Stimulated activated CD4-positive, alpha-beta T cell treated with anti-CD3 and anti-CD28 coated beads, Interleukin-1b, Interleukin-23, amount 100 ng/mL, for 1 hour (primary cell): ENCODE measurements around the gene PITX2.

Source experiments
- DNase-seq, 2 donors: peaks; one replicate each; pipeline ENCODE4 v3.0.0-alpha.2; 2020; ENCODE audit warnings: low read depth in 2 of 2

Gene PITX2

GRCh38 chr4:110623718-110624397 lies 981 bp upstream of the PITX2 start:
- DNase-seq = no peak

- DNase-seq = no peak
These were observed 782 bp downstream of the PITX2 start for GRCh38 chr4:110621839-110622751.

DNA sequence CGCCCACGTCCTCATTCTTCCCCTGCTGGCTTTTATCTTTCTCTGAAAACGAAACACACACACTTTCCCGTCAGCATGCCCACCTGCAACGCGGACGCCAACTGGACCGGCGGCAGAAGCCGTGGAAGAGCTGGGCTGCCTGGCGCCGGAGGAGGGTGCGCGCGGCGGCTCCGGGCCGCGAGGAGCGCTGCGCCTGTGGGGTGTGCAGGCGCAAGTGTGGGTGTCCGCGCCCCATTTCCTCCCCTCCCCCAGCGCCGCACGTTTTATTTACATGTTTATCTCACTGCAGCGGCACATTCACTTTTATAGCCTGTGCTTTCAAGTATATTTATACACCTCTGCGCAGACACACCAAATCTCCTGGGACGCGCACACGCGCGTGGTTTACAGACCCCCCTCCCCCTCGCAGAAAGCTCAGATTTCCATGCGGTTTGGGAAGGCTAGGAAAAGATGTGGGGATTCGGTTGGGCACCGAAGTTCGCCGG lies 1.5 kb downstream of the PITX2 start:
- DNase-seq = no peak

DNA sequence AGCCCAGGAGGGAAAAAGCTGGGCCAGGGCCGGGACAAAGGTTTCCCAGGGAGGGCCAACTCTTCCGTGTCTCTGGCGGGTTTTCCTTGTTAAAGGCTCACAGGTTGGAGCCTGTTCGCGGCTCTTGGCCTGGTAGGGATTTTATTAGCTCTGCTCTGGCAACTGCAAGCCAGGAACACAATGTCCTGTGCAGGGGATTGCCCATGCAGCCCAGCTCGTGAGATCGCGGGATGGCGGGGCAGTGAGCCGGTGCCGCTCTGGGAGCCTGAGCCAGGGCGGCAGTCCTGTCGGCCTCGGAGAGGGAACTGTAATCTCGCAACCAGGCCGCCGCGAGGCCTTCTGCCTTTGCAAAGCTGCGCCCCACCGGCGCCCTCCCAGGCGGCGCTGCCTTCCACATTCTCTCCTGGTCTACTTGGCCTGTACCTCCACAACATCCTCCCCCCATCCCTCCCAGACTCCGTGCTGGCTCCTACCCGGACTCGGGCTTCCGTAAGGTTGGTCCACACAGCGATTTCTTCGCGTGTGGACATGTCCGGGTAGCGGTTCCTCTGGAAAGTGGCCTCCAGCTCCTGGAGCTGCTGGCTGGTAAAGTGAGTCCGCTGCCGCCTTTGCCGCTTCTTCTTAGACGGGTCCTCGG lies 2.1 kb downstream of the PITX2 start:
- no peak for DNase-seq

GRCh38 chr4:110620322-110620690 lies 2.6 kb downstream of the PITX2 start:
- DNase-seq = no peak

GRCh38 chr4:110619463-110620247 lies 3.2 kb downstream of the PITX2 start:
- no peak for DNase-seq

- no peak for DNase-seq
These were observed 4.1 kb downstream of the PITX2 start for GRCh38 chr4:110618581-110619462.

DNA sequence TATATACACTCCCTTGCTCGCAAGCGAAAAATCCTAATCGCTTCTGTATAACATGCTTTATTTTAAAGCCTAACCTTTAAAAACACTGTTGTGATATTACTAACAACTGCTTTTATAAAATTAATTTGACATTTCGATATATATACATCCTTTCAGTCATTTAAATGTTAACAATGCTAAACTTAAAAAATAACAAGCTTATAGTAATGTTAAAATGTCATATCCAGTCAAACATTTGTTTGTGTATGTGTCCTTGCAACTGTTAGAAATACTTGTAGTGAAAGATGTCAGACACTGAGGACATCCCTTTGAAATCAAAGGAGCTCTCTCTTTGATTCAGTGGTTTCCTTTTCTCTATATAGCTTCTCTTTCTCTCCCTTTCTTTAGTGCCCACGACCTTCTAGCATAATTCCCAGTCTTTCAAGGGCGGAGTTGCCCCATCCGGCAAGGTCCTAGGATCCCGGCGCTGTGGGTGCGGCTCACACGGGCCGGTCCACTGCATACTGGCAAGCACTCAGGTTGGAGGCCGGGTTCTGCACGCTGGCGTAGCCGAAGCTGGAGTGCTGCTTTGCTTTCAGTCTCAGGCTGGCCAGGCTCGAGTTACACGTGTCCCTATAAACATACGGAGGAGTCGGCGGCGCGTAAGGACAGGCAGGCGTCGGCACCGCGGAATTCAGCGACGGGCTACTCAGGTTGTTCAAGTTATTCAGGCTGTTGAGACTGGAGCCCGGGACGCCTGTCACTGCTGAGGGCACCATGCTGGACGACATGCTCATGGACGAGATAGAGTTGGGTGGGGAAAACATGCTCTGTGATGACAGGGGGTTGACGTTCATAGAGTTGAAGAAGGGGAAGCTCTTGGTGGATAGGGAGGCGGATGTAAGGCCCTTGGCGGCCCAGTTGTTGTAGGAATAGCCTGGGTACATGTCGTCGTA lies 5.0 kb downstream of the PITX2 start:
- DNase-seq = no peak

DNA sequence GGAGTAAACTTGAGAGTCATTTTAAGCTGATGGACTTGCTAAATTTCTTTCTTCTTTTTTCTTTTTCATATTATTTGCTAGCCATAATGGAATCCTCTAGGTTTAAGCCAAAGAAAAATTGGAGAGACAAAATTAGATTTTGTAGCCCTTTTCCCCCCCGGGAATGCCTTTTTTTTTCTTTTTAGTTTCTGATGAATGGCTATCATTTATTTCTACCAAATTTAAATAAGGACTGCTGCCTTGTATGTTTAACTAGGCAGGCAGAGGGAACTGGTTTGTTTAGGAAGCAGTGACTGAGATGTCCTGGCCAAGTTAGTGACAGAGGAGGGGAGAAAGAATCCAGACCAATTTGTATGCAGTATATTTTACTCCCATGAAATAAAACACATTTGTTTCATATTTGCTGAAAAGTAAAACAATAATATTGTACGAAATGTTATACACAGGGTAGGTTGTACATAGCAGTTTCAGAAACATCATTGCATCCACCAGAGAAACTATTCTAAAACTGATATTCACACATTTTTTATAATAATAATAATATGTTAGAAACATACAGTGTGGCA lies 5.7 kb downstream of the PITX2 start:
- DNase-seq = no peak

DNA sequence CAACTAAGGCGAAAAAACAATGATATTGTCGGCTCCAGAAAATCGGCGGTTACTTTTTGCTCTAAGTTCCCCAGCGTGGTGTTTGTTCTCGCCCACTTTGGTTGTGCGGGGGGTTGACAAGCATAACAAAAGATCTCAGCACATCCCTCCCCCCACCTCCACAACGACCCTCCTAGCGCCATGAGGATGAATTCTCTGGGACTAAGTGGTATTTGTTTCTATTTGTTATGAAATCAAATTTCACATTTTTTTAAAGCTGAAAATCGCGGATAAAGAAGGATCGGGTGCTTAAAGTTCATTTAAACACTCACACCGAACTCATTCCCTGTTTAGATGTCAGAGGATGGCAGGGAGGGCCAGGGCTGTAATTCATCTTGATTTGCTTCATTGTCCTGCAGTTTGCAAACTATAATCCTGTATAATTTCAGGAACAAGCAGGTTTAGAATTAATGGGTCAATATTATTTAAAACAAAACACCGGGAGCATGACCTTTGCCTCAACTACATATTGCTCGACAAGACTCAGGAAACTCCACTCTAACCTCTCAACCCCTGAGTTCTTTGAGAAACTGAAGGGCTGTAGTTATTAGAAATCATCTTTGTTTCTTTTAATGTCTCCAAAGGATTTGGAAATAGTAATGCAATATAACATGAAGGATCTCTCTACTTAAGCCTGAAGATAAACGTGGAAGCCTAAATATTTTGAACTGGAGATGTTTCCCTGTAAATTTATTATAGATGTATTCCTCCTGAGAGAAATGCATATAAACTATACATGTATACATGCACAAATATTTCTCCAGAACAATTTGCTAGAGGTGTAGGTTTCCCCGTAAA lies 6.4 kb downstream of the PITX2 start:
- DNase-seq = no peak

GRCh38 chr4:110615353-110616237 lies 7.3 kb downstream of the PITX2 start:
- no peak for DNase-seq

GRCh38 chr4:110614976-110615352 lies 7.9 kb downstream of the PITX2 start:
- DNase-seq = no peak

DNA sequence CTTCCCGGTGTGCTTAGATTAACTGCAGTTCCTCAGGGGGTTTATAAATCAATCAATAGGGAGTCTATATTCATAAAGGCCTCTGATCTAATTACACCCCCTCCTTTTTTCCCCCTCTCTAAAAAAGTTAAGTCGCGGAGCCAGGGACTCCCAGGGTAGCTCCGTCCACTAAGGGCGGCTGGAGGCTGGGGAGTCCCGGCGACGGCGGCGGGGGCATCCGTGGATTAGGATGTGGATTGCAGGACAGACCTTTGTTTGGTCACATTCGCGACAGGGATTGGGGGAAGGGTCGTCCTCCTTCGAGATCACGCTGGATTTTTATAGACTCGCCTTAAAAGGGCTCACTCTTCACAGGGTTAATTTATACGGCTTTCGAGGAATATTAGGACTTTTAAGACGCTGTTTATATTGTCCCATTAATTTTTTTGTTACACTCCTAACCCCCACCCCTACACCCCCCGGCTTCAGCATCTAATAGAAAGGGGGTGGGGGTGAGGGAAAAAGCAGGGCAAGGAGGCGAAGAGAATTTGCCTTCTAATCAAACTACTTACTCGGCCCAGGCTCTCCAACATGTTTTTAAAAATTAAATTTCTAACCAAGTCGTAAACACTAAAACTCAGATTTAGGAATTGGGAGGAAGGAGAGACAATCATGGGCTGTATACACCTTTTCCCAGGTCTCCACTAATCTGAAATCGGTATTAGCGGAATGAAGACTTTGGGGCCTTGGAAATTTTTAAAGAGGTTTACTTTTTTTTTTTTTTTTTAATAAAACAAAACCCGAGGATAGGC lies 8.5 kb downstream of the PITX2 start:
- no peak for DNase-seq

DNA sequence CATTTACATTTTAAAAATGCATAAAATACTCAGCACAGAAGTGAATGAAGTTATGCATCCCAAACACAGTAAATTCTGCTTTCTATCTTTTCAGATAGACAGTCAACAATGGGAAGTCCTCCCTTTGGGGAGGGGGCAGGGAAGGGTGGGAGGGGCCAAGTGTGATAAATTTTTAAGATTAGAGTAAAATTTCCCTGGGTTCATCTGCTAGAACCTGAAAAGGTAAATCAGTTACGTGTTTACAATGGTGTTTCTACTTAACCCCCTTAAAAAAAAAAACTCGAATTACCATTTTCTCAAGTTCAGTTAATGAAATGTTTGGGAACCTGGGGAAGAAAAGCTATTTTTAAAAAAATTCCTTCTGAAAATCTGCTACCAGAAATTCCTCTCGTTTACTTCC lies 9.1 kb downstream of the PITX2 start:
- no peak for DNase-seq

DNA sequence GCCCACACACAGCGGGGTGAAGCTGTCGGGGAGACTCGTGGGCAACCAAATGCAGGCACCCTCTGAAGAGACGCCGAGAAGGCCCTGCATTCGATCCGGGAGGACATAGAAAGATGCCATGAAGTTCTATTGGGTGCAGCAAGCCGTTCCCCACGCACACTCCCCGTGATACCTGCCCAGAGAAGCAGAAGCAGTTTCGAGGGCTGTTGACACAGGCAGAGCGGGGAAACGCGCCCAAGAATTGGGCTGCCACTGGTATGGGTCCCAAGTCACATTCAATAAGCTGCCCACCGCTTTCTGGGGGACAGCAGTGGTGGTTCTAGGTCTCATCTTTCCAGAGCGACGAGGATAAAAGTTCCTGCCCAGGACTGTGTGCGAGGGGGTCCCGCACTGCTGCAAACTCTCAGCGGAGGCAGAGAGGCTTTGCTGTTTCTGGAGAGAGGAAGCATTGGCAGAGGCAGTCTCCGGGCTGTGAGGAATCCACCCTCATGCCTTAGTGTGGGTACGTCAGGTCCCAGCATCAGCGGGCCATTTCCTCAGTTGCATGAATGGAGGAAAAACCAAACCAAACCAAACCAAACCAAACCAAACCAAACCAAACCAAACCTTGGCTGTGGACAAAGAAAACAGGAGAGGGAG lies 10.1 kb downstream of the PITX2 start:
- no peak for DNase-seq

DNA sequence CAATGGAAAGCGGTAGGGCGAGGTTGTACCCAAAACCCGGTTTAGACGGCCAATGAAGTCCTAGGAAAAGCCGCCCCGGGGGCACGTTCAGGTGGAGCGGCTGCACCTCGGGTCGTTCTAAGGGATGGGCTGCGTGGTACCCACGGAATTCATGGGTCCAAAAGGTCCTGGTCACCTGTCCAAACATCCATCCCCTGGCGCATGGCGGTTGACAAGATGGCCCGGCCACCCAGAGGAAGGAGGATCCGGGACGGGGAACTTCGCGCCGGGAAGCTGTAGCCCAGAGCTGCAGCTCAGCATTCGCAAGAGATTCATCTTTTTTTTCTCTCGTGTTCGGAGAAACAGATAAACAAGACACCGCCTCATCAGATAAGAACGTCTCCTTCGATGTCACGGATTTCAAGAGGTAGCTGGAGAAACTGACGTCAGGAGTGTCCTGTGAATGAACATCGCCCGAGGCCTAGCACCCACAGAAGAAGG lies 10.9 kb downstream of the PITX2 start:
- no peak for DNase-seq
